Measurements from ENCODE around the gene RNASEH2C. TPM values are rescaled to one million over a fixed set of nuclear protein-coding genes. Genes with fewer than 3 reads are reported as not detected.

The RNASEH2C gene
- total and polyA plus RNA-seq, 2 of the 4 experiments (the other 2 are of a cell fraction): 34.8 to 40.0 TPM

DNA sequence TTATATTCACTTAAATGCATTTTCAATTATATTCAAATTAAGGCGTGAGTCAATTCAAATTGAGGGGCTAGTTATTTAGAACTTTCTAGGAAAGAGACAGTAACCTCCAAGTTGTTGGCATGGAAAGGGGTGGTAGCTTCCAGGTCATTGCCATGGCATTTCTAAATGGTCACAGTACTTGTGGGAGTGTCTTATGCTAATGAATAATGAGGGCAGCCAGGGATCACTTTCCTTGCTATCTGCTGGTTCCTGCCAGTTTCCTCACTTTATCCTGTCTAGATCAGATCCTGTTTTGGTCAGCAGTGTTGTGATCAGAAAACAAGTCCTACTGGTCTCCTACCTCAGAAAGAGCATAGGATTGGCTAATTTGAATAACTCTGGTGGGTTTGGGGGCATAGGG is 21.8 kb upstream of the RNASEH2C start:
- Histone ChIP-seq H4K91ac (ENCODE audit: insufficient read depth, low read depth, low read length) (no peak overlapping the region), H3K18ac (ENCODE audit: low read depth, low read length) (no peak overlapping the region), H3K56ac (ENCODE audit: extremely low read depth, insufficient read depth, low read length) (no peak overlapping the region), H3K4me1 (ENCODE audit: control insufficient read depth, insufficient read depth, low read length) (no peaks in the 10 kb centered on the region), H3K23ac (ENCODE audit: low read depth, low read length) (no peak overlapping the region), H3K9ac (ENCODE audit: low read depth, low read length) (no peak overlapping the region), H2AFZ (replicated peaks; ENCODE audit: low read length, poor library complexity) (no peak overlapping the region), H3K4ac (ENCODE audit: low read depth, low read length) (no peak overlapping the region), H2BK120ac (ENCODE audit: low read depth, low read length) (no peak overlapping the region), H2AK5ac (ENCODE audit: low read depth, low read length) (no peak overlapping the region), H3K4me2 (ENCODE audit: low read depth, low read length) (no peak overlapping the region), H3K9me3 (ENCODE audit: control insufficient read depth, insufficient read depth, low read length) (no peaks in the 10 kb centered on the region), H3K27ac (ENCODE audit: insufficient read depth, low read length) (no peak overlapping the region), H2BK15ac (ENCODE audit: low read depth, low read length) (no peak overlapping the region), H3K4me3 (ENCODE audit: insufficient read depth, low read depth, low read length) (no peak overlapping the region), H3K79me1 (ENCODE audit: low read depth in 1 of 2, low read length in 2 of 2) (no peaks in the 10 kb centered on the region), H4K8ac (ENCODE audit: low read depth in 2 of 2, low read length in 2 of 2) (no peak overlapping the region), H3K27me3 (ENCODE audit: control insufficient read depth, insufficient read depth, low read length) (peaks cover 1% of the 10 kb centered on the region), H3K36me3 (ENCODE audit: control insufficient read depth, insufficient read depth, low read length) (no peaks in the 10 kb centered on the region), H4K20me1 (ENCODE audit: insufficient read depth, low read length) (no peaks in the 10 kb centered on the region), H2BK20ac (ENCODE audit: low read depth, low read length) (no peak overlapping the region), H4K5ac (ENCODE audit: low read depth, low read length) (no peak overlapping the region), H3K9me1 (ENCODE audit: insufficient read depth, low read length) (peaks cover 2% of the 10 kb centered on the region; the same call in 1 of the 2 replicates), H2BK5ac (ENCODE audit: low read depth, low read length, poor library complexity, severe bottlenecking) (no peak overlapping the region), H3K14ac (replicated peaks; ENCODE audit: low read depth, low read length) (no peak overlapping the region), H2AK9ac (replicated peaks; ENCODE audit: low read depth, low read length, poor library complexity) (no peak overlapping the region)
- POLR2A ChIA-PET (ENCODE audit: unreplicated experiment): no interaction called here
- ATAC-seq (ENCODE audit: low read depth) (no peak), DNase-seq (no peak)
- TF ChIP-seq MAZ (IDR thresholded peaks at IDR 0.05; ENCODE audit: borderline replicate concordance, low read depth, low read length) (no peak), RAD21 (IDR thresholded peaks at IDR 0.05; ENCODE audit: low read length) (no peak), ELK1 (IDR thresholded peaks at IDR 0.05; ENCODE audit: borderline replicate concordance, low read depth, low read length) (no peak)
- no CpG with 5 or more reads among the region's 1 CpG for WGBS, 2 experiments (ENCODE audit: extremely low coverage in 2 of 2, insufficient read length in 1 of 2)
- BruUV-seq (replicated peaks): no TSS peak
- CTCF ChIA-PET: no interaction called here
- in situ Hi-C loops (cut with MboI; ENCODE audit: low sequenced_read_pairs) (no loop called here), intact Hi-C loops (cut with micrococcal nuclease) (no loop called here), dilution Hi-C loops (cut with HindIII; ENCODE audit: low sequenced_read_pairs, unreplicated experiment) (no loop called here)

Measured in IMR-90 (cell line).